HAP-1 (cell line): ENCODE results near the gene FER.
"Not testable (repeated sequence)": the region's sequence is repeated elsewhere in the genome, so short reads cannot be mapped to it uniquely, and the experiment has no call there.

ENCODE experiments used
- DNase-seq, 2 experiments: peaks; one replicate each; pipeline ENCODE4 v3.0.0-alpha.2; 2016 to 2020; ENCODE audit warnings: low spot score in 2 of 2
- H3K27me3 ChIP-seq: fragments of 250-450 bp; sonication (Bioruptor Pico); 2 replicates; pipeline ENCODE4 v1.5.1; 2020; ENCODE audit warnings: low read depth, mild to moderate bottlenecking, moderate library complexity
- H3K36me3 ChIP-seq: fragments of 250-450 bp; sonication (Bioruptor Pico); replicated peaks from 2 replicates; pipeline ENCODE4 v1.5.1; 2020; ENCODE audit warnings: mild to moderate bottlenecking
- H3K4me1 ChIP-seq: fragments of 250-450 bp; sonication (Bioruptor Pico); 2 replicates; pipeline ENCODE4 v1.5.1; 2020; ENCODE audit warnings: mild to moderate bottlenecking
- H3K4me3 ChIP-seq: fragments of 250-450 bp; sonication (Bioruptor Pico); 2 replicates; pipeline ENCODE4 v1.5.1; 2020; ENCODE audit warnings: mild to moderate bottlenecking, moderate library complexity
- H3K9me3 ChIP-seq: fragments of 250-450 bp; sonication (Bioruptor Pico); 2 replicates; pipeline ENCODE4 v1.5.1; 2020; ENCODE audit warnings: mild to moderate bottlenecking, moderate library complexity
- in situ Hi-C: fragments of 300-500 bp; cut with MboI; formaldehyde crosslinking; loops from 3 replicates; pipeline ENCODE4 v1.14.3; 2020; ENCODE audit warnings: low sequenced_read_pairs, inconsistent platforms, mixed read lengths

The FER gene

GRCh38 chr5:108941746-108942145, 194.0 kb downstream of the FER start:
- Histone ChIP-seq H3K4me1 (peaks cover 19% of the 10 kb centered on the region), H3K36me3 (no peaks in the 10 kb centered on the region), H3K27me3 (no peaks in the 10 kb centered on the region), H3K4me3 (no peak overlapping the region), H3K9me3 (no peaks in the 10 kb centered on the region)
- in situ Hi-C loops, result no loop called here
- no peak for DNase-seq

DNA sequence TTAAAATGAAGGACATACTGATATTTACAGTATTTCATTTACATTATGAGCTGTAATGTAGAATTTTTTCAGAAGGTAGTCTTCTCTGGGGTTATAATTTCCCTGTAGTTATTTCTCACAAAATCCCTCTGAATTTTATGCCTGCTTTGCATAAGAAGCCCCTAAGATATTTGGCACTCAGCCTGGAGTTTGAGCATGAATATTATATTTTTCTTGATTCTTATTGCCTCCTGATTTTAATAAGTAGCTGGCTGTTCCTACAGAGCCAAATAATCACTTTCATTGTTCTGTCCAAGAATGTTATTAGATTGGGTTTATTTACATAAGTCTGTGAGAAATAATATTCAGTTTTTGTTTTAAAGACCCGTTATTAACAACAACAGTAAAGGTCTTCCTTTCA, 195.0 kb downstream of the FER start:
- Histone ChIP-seq H3K4me1 (peaks cover 19% of the 10 kb centered on the region), H3K36me3 (no peaks in the 10 kb centered on the region), H3K27me3 (no peaks in the 10 kb centered on the region), H3K4me3 (no peak overlapping the region), H3K9me3 (no peaks in the 10 kb centered on the region)
- in situ Hi-C loops, result no loop called here
- no peak for DNase-seq

- Histone ChIP-seq H3K4me1 (peaks cover 19% of the 10 kb centered on the region), H3K4me3 (no peak overlapping the region), H3K27me3 (no peaks in the 10 kb centered on the region), H3K9me3 (no peaks in the 10 kb centered on the region), H3K36me3 (no peaks in the 10 kb centered on the region)
- in situ Hi-C loops, result no loop called here
- peak in 1 of 2 experiments; percentile 34 for DNase-seq
These were observed 197.4 kb downstream of the FER start for GRCh38 chr5:108945094-108945493.

DNA sequence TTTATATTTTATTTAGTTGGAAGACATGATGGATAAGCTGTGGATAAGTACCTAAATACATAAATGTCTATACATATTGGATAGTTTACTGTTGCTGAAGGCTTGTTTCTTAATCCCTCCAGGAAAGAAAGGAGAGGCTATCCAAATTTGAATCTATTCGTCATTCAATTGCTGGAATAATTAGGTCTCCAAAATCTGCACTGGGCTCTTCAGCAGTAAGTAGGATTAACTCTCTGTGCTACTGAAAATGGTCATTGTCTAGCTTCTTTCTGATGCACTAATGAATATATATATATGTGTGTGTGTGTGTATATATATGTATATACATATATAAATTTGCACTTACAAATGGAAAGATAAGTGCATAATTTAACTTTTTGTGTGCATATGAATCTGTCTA, 198.3 kb downstream of the FER start:
- H3K36me3 ChIP-seq, result no peaks in the 10 kb centered on the region
- no peak overlapping the region for H3K4me3 ChIP-seq
- H3K9me3 ChIP-seq, result no peaks in the 10 kb centered on the region
- no peaks in the 10 kb centered on the region for H3K27me3 ChIP-seq
- peak in 1 of 2 experiments; percentile 52 for DNase-seq
- in situ Hi-C loops, result no loop called here
- H3K4me1 ChIP-seq, result peaks cover 19% of the 10 kb centered on the region

GRCh38 chr5:108947164-108947563, 199.5 kb downstream of the FER start:
- in situ Hi-C loops, result no loop called here

GRCh38 chr5:108950276-108950675, 202.6 kb downstream of the FER start:
- H3K9me3 ChIP-seq, result no peaks in the 10 kb centered on the region
- DNase-seq, result no peak
- H3K4me3 ChIP-seq, result no peak overlapping the region
- H3K4me1 ChIP-seq, result peaks cover 11% of the 10 kb centered on the region
- no peaks in the 10 kb centered on the region for H3K27me3 ChIP-seq
- in situ Hi-C loops, result no loop called here
- no peaks in the 10 kb centered on the region for H3K36me3 ChIP-seq

More at GRCh38 chr5:108947164-108947563, 199.5 kb downstream of the FER start:
- no peak for DNase-seq
- no peaks in the 10 kb centered on the region for H3K9me3 ChIP-seq
- H3K4me1 ChIP-seq, result peaks cover 19% of the 10 kb centered on the region
- no peaks in the 10 kb centered on the region for H3K36me3 ChIP-seq
- no peaks in the 10 kb centered on the region for H3K27me3 ChIP-seq
- no peak overlapping the region for H3K4me3 ChIP-seq

GRCh38 chr5:108953940-108954339, 206.2 kb downstream of the FER start:
- in situ Hi-C loops, result no loop called here
- H3K36me3 ChIP-seq, result no peaks in the 10 kb centered on the region
- DNase-seq, result no peak
- H3K4me3 ChIP-seq, result no peak overlapping the region
- no peaks in the 10 kb centered on the region for H3K27me3 ChIP-seq
- H3K9me3 ChIP-seq, result no peaks in the 10 kb centered on the region
- H3K4me1 ChIP-seq, result no peaks in the 10 kb centered on the region

DNA sequence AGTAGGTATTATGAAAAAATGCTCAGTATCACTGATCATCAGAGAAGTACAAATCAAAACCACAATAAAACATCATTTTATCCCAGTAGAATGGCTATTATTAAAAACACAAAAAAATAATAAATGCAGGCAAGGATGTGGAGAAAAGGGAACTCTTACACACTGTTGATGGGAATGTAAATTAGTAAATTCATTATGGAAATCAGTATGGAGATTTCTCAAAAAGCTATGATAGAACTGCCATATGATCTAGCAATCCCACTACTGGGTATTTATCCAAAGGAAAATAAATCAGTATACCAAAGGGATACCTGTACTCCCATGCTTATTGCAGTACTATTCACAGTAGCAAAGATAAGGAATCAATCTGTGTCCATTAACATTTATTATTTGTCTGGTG, 209.6 kb downstream of the FER start:
- Histone ChIP-seq H3K36me3 (no peaks in the 10 kb centered on the region), H3K4me3 (no peak overlapping the region), H3K27me3 (no peaks in the 10 kb centered on the region), H3K9me3 (no peaks in the 10 kb centered on the region), H3K4me1 (peaks cover 9% of the 10 kb centered on the region; the same call in 1 of the 2 replicates)
- no peak for DNase-seq
- in situ Hi-C loops, result no loop called here

DNA sequence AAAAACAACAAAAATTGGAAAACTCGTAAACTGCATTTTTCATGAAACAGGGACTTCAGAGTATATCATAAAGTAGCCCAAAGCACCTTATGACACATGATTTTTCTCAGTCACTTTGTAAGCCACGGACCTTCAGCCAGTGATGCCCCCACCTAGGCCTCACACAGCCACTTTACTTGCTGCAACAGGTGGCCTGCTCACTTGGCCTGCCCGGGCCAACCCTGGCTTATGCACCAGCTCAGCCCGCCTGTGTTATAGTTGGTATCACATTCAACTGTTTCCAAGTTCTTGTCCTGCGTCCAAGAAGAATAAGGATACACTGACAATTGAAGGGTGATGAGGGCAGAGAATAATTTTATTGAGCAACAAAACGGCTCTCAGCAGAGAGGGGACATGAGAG, 219.2 kb downstream of the FER start:
- H3K36me3 ChIP-seq, result no peaks in the 10 kb centered on the region
- H3K4me1 ChIP-seq, result peaks cover 4% of the 10 kb centered on the region; the same call in 1 of the 2 replicates
- in situ Hi-C loops, result no loop called here
- DNase-seq, result no peak
- no peaks in the 10 kb centered on the region for H3K9me3 ChIP-seq
- H3K27me3 ChIP-seq, result no peaks in the 10 kb centered on the region
- H3K4me3 ChIP-seq, result no peak overlapping the region

- Histone ChIP-seq H3K9me3 (no peaks in the 10 kb centered on the region), H3K27me3 (no peaks in the 10 kb centered on the region), H3K4me1 (no peaks in the 10 kb centered on the region), H3K36me3 (no peaks in the 10 kb centered on the region), H3K4me3 (no peak overlapping the region)
- DNase-seq, result no peak
- in situ Hi-C loops, result no loop called here
These were observed 226.9 kb downstream of the FER start for GRCh38 chr5:108974594-108974993.

DNA sequence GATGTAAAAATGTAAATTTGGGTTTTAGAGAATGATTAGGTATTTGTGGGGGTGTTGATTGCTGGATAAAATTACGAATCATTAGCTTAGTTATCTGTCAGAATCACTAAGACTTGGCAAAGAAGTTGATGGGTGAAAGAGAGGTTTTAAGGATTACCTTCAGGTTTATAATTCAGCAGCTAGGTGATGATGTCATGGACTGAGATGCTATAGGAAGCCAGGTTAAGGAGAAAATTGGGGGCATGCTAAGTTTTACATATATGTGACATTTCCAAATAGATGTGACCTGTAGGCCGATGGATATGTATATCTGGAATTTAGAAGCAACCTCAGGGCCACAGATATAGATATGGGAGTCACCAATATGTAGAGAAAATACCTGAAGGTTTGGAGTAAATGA, 228.0 kb downstream of the FER start:
- no peak for DNase-seq
- no peak overlapping the region for H3K4me3 ChIP-seq
- H3K27me3 ChIP-seq, result no peaks in the 10 kb centered on the region
- H3K36me3 ChIP-seq, result no peaks in the 10 kb centered on the region
- no peaks in the 10 kb centered on the region; the same call in 1 of the 2 replicates for H3K4me1 ChIP-seq
- in situ Hi-C loops, result no loop called here
- H3K9me3 ChIP-seq, result no peaks in the 10 kb centered on the region

- Histone ChIP-seq H3K36me3 (no peaks in the 10 kb centered on the region; the same call in 1 of the 2 replicates), H3K9me3 (no peaks in the 10 kb centered on the region), H3K4me3 (no peak overlapping the region), H3K4me1 (no peaks in the 10 kb centered on the region; the same call in 1 of the 2 replicates), H3K27me3 (no peaks in the 10 kb centered on the region)
- DNase-seq, result no peak
- in situ Hi-C loops, result no loop called here
These were observed 235.9 kb downstream of the FER start for GRCh38 chr5:108983461-108984092.

- no peaks in the 10 kb centered on the region; the same call in 1 of the 2 replicates for H3K9me3 ChIP-seq
- H3K4me3 ChIP-seq, result no peak overlapping the region
- H3K27me3 ChIP-seq, result no peaks in the 10 kb centered on the region
- no peak for DNase-seq
- no peaks in the 10 kb centered on the region for H3K36me3 ChIP-seq
- in situ Hi-C loops, result no loop called here
- no peaks in the 10 kb centered on the region for H3K4me1 ChIP-seq
These were observed 242.2 kb downstream of the FER start for GRCh38 chr5:108989761-108990392.

DNA sequence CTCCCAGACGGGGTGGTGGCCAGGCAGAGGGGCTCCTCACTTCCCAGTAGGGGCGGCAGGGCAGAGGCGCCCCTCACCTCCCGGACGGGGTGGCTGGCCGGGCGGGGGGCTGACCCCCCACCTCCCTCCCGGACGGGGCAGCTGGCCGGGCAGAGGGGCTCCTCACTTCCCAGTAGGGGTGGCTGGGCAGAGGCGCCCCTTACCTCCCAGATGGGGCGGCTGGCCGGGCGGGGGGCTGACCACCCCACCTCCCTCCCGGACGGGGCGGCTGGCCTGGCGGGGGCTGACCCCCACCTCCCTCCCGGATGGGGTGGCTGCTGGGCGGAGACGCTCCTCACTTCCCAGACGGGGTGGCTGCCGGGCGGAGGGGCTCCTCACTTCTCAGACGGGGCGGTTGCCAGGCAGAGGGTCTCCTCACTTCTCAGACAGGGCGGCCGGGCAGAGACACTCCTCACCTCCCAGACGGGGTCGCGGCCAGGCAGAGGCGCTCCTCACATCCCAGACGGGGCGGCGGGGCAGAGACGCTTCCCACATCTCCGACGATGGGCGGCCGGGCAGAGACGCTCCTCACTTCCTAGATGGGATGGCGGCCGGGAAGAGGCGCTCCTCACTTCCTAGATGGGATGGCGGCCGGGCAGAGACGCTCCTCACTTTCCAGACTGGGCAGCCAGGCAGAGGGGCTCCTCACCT, 244.8 kb downstream of the FER start:
- H3K4me3 ChIP-seq, in situ Hi-C loops, H3K9me3 ChIP-seq, DNase-seq, H3K27me3 ChIP-seq, H3K36me3 ChIP-seq, H3K4me1 ChIP-seq: not testable (repeated sequence)
